ENCODE measurements around the gene LVRN.

Gene LVRN

DNA sequence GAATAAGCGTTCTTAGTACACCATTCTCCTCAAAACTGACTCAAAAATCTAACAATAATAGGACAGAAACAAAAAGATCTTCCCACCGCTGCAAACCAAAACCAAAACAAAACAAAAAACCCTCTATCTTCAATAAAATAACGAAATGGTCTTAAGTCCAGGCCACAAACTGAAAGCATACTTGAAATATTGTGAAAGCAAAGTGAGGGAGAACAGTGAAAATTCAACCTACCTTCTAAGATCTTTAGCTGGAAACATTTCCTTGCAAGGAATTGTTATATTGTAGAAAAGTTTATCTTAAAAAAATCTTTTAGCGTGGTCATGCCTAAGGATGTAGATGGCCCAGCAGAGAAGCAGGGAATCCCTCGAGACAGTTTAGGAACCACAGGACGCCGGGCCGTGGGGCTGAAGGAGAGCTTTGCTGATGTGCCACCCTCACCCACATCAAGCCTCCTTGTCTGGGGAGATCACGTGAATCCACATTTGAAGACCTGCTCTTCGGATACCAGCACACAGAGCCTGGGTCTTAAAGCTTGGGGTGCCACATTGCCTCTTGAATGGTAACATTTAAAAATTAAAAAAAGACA, 27.8 kb upstream of the LVRN start:
- Histone ChIP-seq H3K27me3 (no peaks in the 10 kb centered on the region), H3K4me1 (no peaks in the 10 kb centered on the region), H3K9me3 (no peaks in the 10 kb centered on the region), H3K36me3 (no peaks in the 10 kb centered on the region), H3K4me3 (ENCODE audit: low read depth, low read length) (no peak overlapping the region)
- no peak for TF ChIP-seq CTCF (IDR thresholded peaks at IDR 0.05; ENCODE audit: low read depth, low read length)
- no peak for DNase-seq

GRCh38 chr5:115936031-115936430, 26.2 kb upstream of the LVRN start:
- no peaks in the 10 kb centered on the region for H3K27me3 ChIP-seq
- H3K4me3 ChIP-seq (ENCODE audit: low read depth, low read length), result no peak overlapping the region
- no peak for DNase-seq
- no peaks in the 10 kb centered on the region for H3K4me1 ChIP-seq
- H3K36me3 ChIP-seq, result no peaks in the 10 kb centered on the region
- no peak for TF ChIP-seq CTCF (IDR thresholded peaks at IDR 0.05; ENCODE audit: low read depth, low read length)
- H3K9me3 ChIP-seq, result no peaks in the 10 kb centered on the region

DNA sequence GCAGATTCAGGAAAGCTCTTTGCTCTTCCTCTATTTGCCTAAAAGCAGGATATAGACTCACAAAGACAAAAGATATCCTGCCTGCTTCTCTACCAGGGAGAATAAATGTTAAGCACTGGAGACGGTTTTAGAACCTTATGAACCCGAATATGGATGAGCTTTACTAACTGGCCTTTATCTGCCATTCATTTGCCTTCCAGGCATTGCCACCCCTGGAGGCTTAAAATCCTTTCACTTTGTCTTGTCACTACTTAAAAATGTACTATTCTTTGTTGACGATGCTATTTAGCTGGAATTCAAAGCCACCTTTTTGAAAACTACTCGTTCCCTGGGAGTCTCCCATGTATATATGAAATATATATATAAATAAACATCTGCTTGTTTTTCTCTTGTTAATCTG, 23.2 kb upstream of the LVRN start:
- Histone ChIP-seq H3K4me3 (ENCODE audit: low read depth, low read length) (no peak overlapping the region), H3K36me3 (no peaks in the 10 kb centered on the region), H3K27me3 (no peaks in the 10 kb centered on the region), H3K4me1 (no peaks in the 10 kb centered on the region), H3K9me3 (no peaks in the 10 kb centered on the region)
- TF ChIP-seq CTCF (IDR thresholded peaks at IDR 0.05; ENCODE audit: low read depth, low read length), result no peak
- no peak for DNase-seq

DNA sequence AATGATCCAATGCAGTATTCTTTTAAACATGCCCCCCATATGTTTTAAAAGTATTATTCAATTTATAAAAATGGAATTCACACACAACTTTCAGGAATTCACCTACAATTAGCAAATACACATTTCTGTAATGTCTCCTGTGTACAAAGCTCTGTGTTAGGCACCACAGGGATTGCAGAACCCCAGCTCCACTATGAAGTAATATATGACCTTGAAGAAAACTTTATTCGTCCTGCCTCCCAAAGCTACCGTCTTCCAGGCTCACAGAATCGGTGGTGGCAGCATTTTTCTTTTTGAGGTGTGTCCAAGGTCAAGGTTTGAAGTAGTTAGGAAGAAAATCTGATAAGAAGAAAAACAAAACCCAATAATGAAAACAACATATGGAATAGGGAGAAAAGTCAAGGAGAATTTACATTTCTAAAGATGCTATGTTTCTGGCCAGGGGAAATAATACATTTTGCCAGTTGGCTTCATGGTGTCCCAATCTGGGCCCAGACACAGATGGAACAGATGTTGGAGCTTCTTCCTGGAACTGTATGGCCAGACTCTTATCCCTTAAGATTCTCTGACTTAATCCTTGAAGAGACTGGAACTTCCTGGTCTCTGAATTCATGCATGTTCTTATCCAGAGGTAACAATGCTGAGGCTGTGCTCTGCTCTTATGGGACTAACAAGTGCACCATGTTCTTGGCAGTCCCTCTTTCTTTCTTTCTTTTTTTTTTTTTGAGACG, 22.0 kb upstream of the LVRN start:
- no peaks in the 10 kb centered on the region for H3K9me3 ChIP-seq
- no peaks in the 10 kb centered on the region for H3K27me3 ChIP-seq
- TF ChIP-seq CTCF (IDR thresholded peaks at IDR 0.05; ENCODE audit: low read depth, low read length), result no peak
- H3K4me1 ChIP-seq, result no peaks in the 10 kb centered on the region
- no peaks in the 10 kb centered on the region for H3K36me3 ChIP-seq
- no peak overlapping the region for H3K4me3 ChIP-seq (ENCODE audit: low read depth, low read length)
- no peak for DNase-seq

GRCh38 chr5:115941051-115941675, 21.1 kb upstream of the LVRN start:
- TF ChIP-seq CTCF (IDR thresholded peaks at IDR 0.05; ENCODE audit: low read depth, low read length), result no peak
- no peak overlapping the region for H3K4me3 ChIP-seq (ENCODE audit: low read depth, low read length)
- H3K9me3 ChIP-seq, result no peaks in the 10 kb centered on the region
- no peaks in the 10 kb centered on the region for H3K4me1 ChIP-seq
- H3K36me3 ChIP-seq, result no peaks in the 10 kb centered on the region
- no peak for DNase-seq
- H3K27me3 ChIP-seq, result no peaks in the 10 kb centered on the region

DNA sequence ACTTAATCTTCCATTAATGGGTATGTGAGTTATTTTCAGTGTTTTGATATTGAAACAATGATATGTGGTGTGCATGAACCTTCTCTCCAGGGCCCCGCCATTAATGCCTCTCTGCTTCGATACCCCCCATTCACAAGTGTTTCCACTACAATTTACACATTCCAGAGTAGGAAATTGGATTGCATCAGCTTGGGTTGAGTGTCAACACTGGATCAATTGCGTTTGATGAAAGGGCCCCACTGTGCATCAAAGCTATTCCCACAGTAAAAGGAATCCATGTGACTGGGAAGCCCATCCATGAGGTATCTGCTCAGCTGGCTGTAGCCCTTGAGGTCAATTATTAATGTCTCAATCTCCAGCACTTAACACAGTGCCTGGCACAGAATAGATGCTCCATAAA, 17.8 kb upstream of the LVRN start:
- H3K27me3 ChIP-seq, result no peaks in the 10 kb centered on the region
- TF ChIP-seq CTCF (IDR thresholded peaks at IDR 0.05; ENCODE audit: low read depth, low read length), result no peak
- H3K9me3 ChIP-seq, result no peaks in the 10 kb centered on the region
- H3K36me3 ChIP-seq, result no peaks in the 10 kb centered on the region
- DNase-seq, result no peak
- H3K4me1 ChIP-seq, result no peaks in the 10 kb centered on the region
- no peak overlapping the region for H3K4me3 ChIP-seq (ENCODE audit: low read depth, low read length)

All from BE2C (cell line).